ENCODE results near the gene AP3D1.
"Not testable (repeated sequence)": the region's sequence is repeated elsewhere in the genome, so short reads cannot be mapped to it uniquely, and the experiment has no call there.

The AP3D1 gene

GRCh38 chr19:2087621-2088100 lies 63.7 kb downstream of the AP3D1 start:
- peaks cover 71% of the 10 kb centered on the region for H3K4me1 ChIP-seq (ENCODE audit: control insufficient read depth, insufficient read depth, low read length, poor library complexity, severe bottlenecking)
- H3K27ac ChIP-seq (ENCODE audit: insufficient read depth, low read length, poor library complexity, severe bottlenecking), result peak overlapping the region; percentile 68
- no peak for DNase-seq
- H3K9me3 ChIP-seq (ENCODE audit: control insufficient read depth, low read length), result no peaks in the 10 kb centered on the region
- H3K27me3 ChIP-seq (replicated peaks; ENCODE audit: control insufficient read depth, insufficient read depth, low read length, poor library complexity, severe bottlenecking), result no peaks in the 10 kb centered on the region
- H3K4me3 ChIP-seq (ENCODE audit: insufficient read depth, low read depth, low read length, poor library complexity, severe bottlenecking), result no peak overlapping the region
- peaks cover 4% of the 10 kb centered on the region for H3K36me3 ChIP-seq (ENCODE audit: control insufficient read depth, insufficient read depth, low read length)

DNA sequence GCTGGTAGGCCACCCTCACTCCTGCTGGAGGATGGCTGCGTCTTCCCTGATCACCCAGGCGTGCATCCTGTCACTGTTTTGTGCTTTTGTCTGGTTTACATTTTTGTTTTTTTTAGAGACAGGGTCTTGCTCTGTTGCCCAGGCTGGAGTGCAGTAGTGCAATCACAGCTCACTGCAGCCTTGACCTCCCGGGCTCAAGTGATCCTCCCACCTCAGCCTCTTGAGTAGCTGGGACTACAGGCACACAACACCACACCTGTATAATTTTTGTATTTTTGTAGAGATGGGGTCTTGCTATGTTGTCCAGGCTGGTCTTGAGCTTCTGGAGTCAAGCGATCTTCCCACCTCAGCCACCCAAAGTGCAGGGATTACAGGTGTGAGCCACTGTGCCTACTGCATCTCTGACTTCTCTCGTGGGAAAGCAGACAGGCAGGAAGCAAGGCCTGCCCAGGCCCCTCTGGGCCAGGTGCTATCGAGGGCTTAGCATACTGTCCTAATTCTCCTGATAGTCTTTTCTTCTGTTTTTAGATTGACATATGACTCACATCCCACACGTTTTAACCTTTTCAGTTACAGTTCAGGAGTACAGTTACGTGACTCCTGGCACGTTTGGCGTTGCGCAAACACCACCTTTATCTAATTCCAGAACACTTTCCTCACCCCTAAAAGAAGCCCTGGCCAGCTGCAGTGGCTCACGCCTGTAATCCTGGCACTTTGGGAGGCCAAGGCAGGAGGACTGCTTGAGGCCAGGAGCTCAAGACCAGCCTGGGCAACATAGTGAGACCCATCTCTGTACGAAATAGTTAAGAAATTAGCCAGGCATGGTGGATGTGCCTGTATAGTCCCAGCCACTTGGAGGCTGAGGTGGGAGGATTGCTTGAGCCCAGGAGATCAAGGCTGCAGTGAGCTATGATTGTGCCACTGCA lies 64.4 kb downstream of the AP3D1 start:
- Histone ChIP-seq H3K4me1 (ENCODE audit: control insufficient read depth, insufficient read depth, low read length, poor library complexity, severe bottlenecking) (peaks cover 74% of the 10 kb centered on the region), H3K27ac (ENCODE audit: insufficient read depth, low read length, poor library complexity, severe bottlenecking) (peak overlapping the region; percentile 68)
- not testable (repeated sequence) for H3K9me3 ChIP-seq (ENCODE audit: control insufficient read depth, low read length); DNase-seq; H3K4me3 ChIP-seq (ENCODE audit: insufficient read depth, low read depth, low read length, poor library complexity, severe bottlenecking); H3K36me3 ChIP-seq (ENCODE audit: control insufficient read depth, insufficient read depth, low read length); H3K27me3 ChIP-seq (replicated peaks; ENCODE audit: control insufficient read depth, insufficient read depth, low read length, poor library complexity, severe bottlenecking)

DNA sequence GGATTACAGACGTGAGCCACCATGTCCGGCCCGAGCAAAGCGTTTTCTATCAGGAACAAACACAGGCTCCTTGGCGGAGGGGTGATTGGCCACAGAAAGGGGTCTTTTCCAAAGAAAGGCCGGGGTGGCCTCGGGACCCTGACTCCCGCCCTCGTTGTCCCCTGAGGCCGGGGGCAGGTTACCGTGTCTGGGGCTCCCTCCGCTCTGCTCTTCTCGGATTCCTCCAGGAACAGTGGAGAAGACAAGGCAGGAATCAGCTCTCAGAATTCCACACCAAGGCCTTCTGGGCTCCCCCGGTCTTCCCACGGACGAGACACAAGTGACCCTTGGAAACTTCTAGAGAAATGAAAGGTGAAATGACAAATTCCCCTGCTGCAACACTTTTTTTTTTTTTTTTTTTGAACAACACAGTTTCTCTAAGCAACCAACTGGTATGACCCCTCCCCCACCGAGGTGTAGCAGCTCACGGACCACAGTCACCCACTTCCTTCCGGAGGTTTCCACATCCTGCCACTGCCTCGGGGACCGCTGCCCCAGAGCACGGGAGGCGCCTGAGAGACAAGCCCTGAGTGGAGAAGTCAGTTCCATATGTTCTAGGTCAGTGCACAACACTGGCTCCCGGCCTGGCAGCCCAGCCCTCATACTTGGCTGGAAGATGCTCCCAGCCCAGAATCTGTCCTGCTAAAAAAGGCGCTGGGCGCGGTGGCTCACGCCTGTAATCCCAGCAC lies 66.2 kb downstream of the AP3D1 start:
- Histone ChIP-seq H3K4me3 (ENCODE audit: insufficient read depth, low read depth, low read length, poor library complexity, severe bottlenecking) (peak overlapping the region; percentile 88), H3K4me1 (ENCODE audit: control insufficient read depth, insufficient read depth, low read length, poor library complexity, severe bottlenecking) (peaks cover 76% of the 10 kb centered on the region), H3K27ac (ENCODE audit: insufficient read depth, low read length, poor library complexity, severe bottlenecking) (peak overlapping the region; percentile 98)

GRCh38 chr19:2083174-2083854 lies 68.1 kb downstream of the AP3D1 start:
- Histone ChIP-seq H3K27me3 (replicated peaks; ENCODE audit: control insufficient read depth, insufficient read depth, low read length, poor library complexity, severe bottlenecking) (no peaks in the 10 kb centered on the region), H3K36me3 (ENCODE audit: control insufficient read depth, insufficient read depth, low read length) (peaks cover 23% of the 10 kb centered on the region), H3K27ac (ENCODE audit: insufficient read depth, low read length, poor library complexity, severe bottlenecking) (peak overlapping the region; percentile 98), H3K9me3 (ENCODE audit: control insufficient read depth, low read length) (no peaks in the 10 kb centered on the region), H3K4me3 (ENCODE audit: insufficient read depth, low read depth, low read length, poor library complexity, severe bottlenecking) (peak overlapping the region; percentile 88), H3K4me1 (ENCODE audit: control insufficient read depth, insufficient read depth, low read length, poor library complexity, severe bottlenecking) (peaks cover 68% of the 10 kb centered on the region)
- peak; percentile 49 to 64 (median 52) for DNase-seq

More for the DNA sequence above, 66.2 kb downstream of the AP3D1 start:
- H3K9me3 ChIP-seq (ENCODE audit: control insufficient read depth, low read length), result no peaks in the 10 kb centered on the region
- H3K27me3 ChIP-seq (replicated peaks; ENCODE audit: control insufficient read depth, insufficient read depth, low read length, poor library complexity, severe bottlenecking), result no peaks in the 10 kb centered on the region
- DNase-seq, result peak; percentile 90 to 94 (median 91)
- H3K36me3 ChIP-seq (ENCODE audit: control insufficient read depth, insufficient read depth, low read length), result peaks cover 6% of the 10 kb centered on the region

- Histone ChIP-seq H3K27me3 (replicated peaks; ENCODE audit: control insufficient read depth, insufficient read depth, low read length, poor library complexity, severe bottlenecking) (no peaks in the 10 kb centered on the region), H3K27ac (ENCODE audit: insufficient read depth, low read length, poor library complexity, severe bottlenecking) (peak overlapping the region; percentile 98), H3K4me1 (ENCODE audit: control insufficient read depth, insufficient read depth, low read length, poor library complexity, severe bottlenecking) (peaks cover 57% of the 10 kb centered on the region), H3K4me3 (ENCODE audit: insufficient read depth, low read depth, low read length, poor library complexity, severe bottlenecking) (peak overlapping the region; percentile 88), H3K9me3 (ENCODE audit: control insufficient read depth, low read length) (no peaks in the 10 kb centered on the region), H3K36me3 (ENCODE audit: control insufficient read depth, insufficient read depth, low read length) (peaks cover 35% of the 10 kb centered on the region)
- peak; percentile 42 to 50 (median 42) for DNase-seq
Observed at GRCh38 chr19:2081873-2082810, 69.2 kb downstream of the AP3D1 start.

GRCh38 chr19:2080336-2080988 lies 70.9 kb downstream of the AP3D1 start:
- H3K27me3 ChIP-seq (replicated peaks; ENCODE audit: control insufficient read depth, insufficient read depth, low read length, poor library complexity, severe bottlenecking), result no peaks in the 10 kb centered on the region
- no peaks in the 10 kb centered on the region for H3K9me3 ChIP-seq (ENCODE audit: control insufficient read depth, low read length)
- DNase-seq, result no peak
- H3K36me3 ChIP-seq (ENCODE audit: control insufficient read depth, insufficient read depth, low read length), result peaks cover 51% of the 10 kb centered on the region
- H3K4me3 ChIP-seq (ENCODE audit: insufficient read depth, low read depth, low read length, poor library complexity, severe bottlenecking), result no peak overlapping the region
- peaks cover 40% of the 10 kb centered on the region for H3K4me1 ChIP-seq (ENCODE audit: control insufficient read depth, insufficient read depth, low read length, poor library complexity, severe bottlenecking)
- peak overlapping the region; percentile 63 for H3K27ac ChIP-seq (ENCODE audit: insufficient read depth, low read length, poor library complexity, severe bottlenecking)

- DNase-seq, result no peak
- peaks cover 57% of the 10 kb centered on the region for H3K36me3 ChIP-seq (ENCODE audit: control insufficient read depth, insufficient read depth, low read length)
- peaks cover 37% of the 10 kb centered on the region for H3K4me1 ChIP-seq (ENCODE audit: control insufficient read depth, insufficient read depth, low read length, poor library complexity, severe bottlenecking)
- no peak overlapping the region for H3K4me3 ChIP-seq (ENCODE audit: insufficient read depth, low read depth, low read length, poor library complexity, severe bottlenecking)
- peak overlapping the region; percentile 63 for H3K27ac ChIP-seq (ENCODE audit: insufficient read depth, low read length, poor library complexity, severe bottlenecking)
- H3K9me3 ChIP-seq (ENCODE audit: control insufficient read depth, low read length), result no peaks in the 10 kb centered on the region
- H3K27me3 ChIP-seq (replicated peaks; ENCODE audit: control insufficient read depth, insufficient read depth, low read length, poor library complexity, severe bottlenecking), result no peaks in the 10 kb centered on the region
Observed at GRCh38 chr19:2079865-2080301, 71.5 kb downstream of the AP3D1 start.

DNA sequence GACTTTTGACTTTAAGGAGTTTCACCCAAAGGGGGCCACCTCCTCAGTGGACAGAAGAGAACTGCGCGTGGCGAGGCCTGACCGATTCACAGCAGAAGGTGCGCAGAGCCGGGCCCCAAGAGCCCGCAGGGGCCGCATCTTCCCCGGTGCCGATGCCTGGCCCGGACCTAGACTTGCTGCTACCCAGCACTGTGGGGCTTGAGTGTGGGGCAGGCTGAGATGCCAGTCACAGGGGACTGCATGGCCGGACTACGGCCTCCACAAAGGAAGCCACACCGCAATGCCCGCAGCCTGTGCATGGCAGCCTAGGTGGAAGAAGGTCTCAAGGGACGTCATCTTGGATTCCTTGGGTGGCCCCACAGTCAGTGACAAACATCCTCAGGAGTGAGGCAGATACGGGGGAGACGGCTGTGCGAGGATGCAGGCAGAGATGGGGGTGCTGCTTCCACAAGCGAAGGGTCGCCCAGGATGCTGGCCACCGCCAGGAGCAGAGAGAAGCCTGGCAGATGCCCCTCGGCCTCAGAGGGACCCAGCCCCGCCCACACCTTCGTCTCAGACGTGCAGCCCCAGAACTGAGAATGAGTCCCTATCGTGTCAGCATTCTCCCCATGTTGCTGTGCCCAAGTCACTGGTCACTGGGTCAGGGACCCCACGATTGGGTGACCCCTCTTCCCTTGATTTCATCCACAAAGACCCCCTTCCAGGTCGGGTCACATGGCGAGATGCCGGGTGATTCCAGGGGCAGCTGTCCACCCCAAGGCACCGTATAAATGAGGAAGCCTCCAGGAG lies 72.1 kb downstream of the AP3D1 start:
- H3K27ac ChIP-seq (ENCODE audit: insufficient read depth, low read length, poor library complexity, severe bottlenecking), result peak overlapping the region; percentile 63
- DNase-seq, result no peak
- H3K9me3 ChIP-seq (ENCODE audit: control insufficient read depth, low read length), result no peaks in the 10 kb centered on the region
- no peaks in the 10 kb centered on the region for H3K27me3 ChIP-seq (replicated peaks; ENCODE audit: control insufficient read depth, insufficient read depth, low read length, poor library complexity, severe bottlenecking)
- no peak overlapping the region for H3K4me3 ChIP-seq (ENCODE audit: insufficient read depth, low read depth, low read length, poor library complexity, severe bottlenecking)
- H3K4me1 ChIP-seq (ENCODE audit: control insufficient read depth, insufficient read depth, low read length, poor library complexity, severe bottlenecking), result peaks cover 36% of the 10 kb centered on the region
- H3K36me3 ChIP-seq (ENCODE audit: control insufficient read depth, insufficient read depth, low read length), result peaks cover 58% of the 10 kb centered on the region

Measured in effector memory CD4-positive, alpha-beta T cell (primary cell).